Measurements from ENCODE around the gene PADI2.

- TF ChIP-seq MAX (IDR thresholded peaks at IDR 0.05; ENCODE audit: insufficient read depth, insufficient read length) = no peak
- no peak for TF ChIP-seq CTCF (IDR thresholded peaks at IDR 0.05; ENCODE audit: extremely low read depth in 1 of 2, insufficient read depth in 1 of 2, low read depth in 1 of 2, low read length in 2 of 2)
Measured at GRCh38 chr1:17163789-17164666, 44.8 kb upstream of the PADI2 start.
